K562 (cell line): ENCODE measurements around the gene ACBD4. TPM values are rescaled to one million over a fixed set of nuclear protein-coding genes. Genes with fewer than 3 reads are reported as not detected.

Experiments
- CHD2 ChIP-seq: IDR thresholded peaks from 2 replicates; pipeline ENCODE4 v1.6.1; 2011; ENCODE audit warnings: low read depth, low read length
- ETV1 ChIP-seq: fragments of 450-650 bp; conservative IDR thresholded peaks from 2 replicates; pipeline ENCODE4 v1.6.1; 2016; ENCODE audit warnings: missing genetic modification characterization, control low read depth, low read depth, missing compliant biosample characterization
- FOXJ2 ChIP-seq: fragments of 200-800 bp; sonication (Bioruptor generic); IDR thresholded peaks from 2 replicates; pipeline ENCODE4 v1.6.1; 2016; ENCODE audit warnings: missing genetic modification characterization, missing compliant biosample characterization
- HEY1 ChIP-seq: fragments of 250-450 bp; sonication (Bioruptor Pico); IDR thresholded peaks from 2 replicates; pipeline ENCODE4 v1.5.0; 2020; ENCODE audit warnings: mild to moderate bottlenecking, moderate library complexity, borderline replicate concordance
- HNRNPK ChIP-seq: fragments of 200-400 bp; formaldehyde crosslinking; IDR thresholded peaks from one replicate; pipeline ENCODE4 v1.6.1; 2018; ENCODE audit warnings: mild to moderate bottlenecking, low read depth, low read length; ENCODE audit not compliant: poor library complexity, severe bottlenecking
- NCOA1 ChIP-seq: fragments of 450-650 bp; IDR thresholded peaks from 2 replicates; pipeline ENCODE4 v1.6.1; 2016; ENCODE audit warnings: low read depth
- NCOA6 ChIP-seq: fragments of 450-650 bp; IDR thresholded peaks from 2 replicates; pipeline ENCODE4 v1.6.1; 2017; ENCODE audit warnings: mild to moderate bottlenecking
- NR2C1 ChIP-seq, 2 experiments: fragments of 450-650 bp; IDR thresholded peaks; 2 replicates each; pipeline ENCODE4 v1.6.1; 2017; ENCODE audit warnings: mild to moderate bottlenecking in 2 of 2, antibody characterized with exemption in 1 of 2, inconsistent platforms in 1 of 2, missing compliant biosample characterization in 1 of 2, missing genetic modification characterization in 1 of 2
- RB1 ChIP-seq: fragments of 450-650 bp; IDR thresholded peaks from 2 replicates; pipeline ENCODE4 v1.6.1; 2017; ENCODE audit warnings: low read depth, mild to moderate bottlenecking
- SP1 ChIP-seq: sonication (generic); formaldehyde crosslinking; IDR thresholded peaks from 2 replicates; pipeline ENCODE4 v1.8.1; 2022; ENCODE audit warnings: mild to moderate bottlenecking, missing genetic modification reagents
- TARDBP ChIP-seq: fragments of 450-650 bp; IDR thresholded peaks from 2 replicates; pipeline ENCODE4 v1.6.1; 2016
- THRAP3 ChIP-seq: fragments of 450-650 bp; IDR thresholded peaks from 2 replicates; pipeline ENCODE4 v1.6.1; 2016; ENCODE audit warnings: mild to moderate bottlenecking, inconsistent platforms, borderline replicate concordance
- TOE1 ChIP-seq, 2 experiments: fragments of 450-650 bp in 1 of 2; sonication (generic) in 1 of 2; formaldehyde crosslinking in 1 of 2; IDR thresholded peaks; 2 replicates each; pipeline versions ENCODE4 v1.7.1 to v1.8.0; 2016 to 2022; ENCODE audit warnings: borderline replicate concordance in 2 of 2, mild to moderate bottlenecking in 2 of 2, antibody characterized with exemption in 1 of 2, inconsistent platforms in 1 of 2, low read depth in 1 of 2, missing genetic modification reagents in 1 of 2, moderate library complexity in 1 of 2
- TRIM24 ChIP-seq, 2 experiments: fragments of 450-650 bp; IDR thresholded peaks; 2 replicates each; pipeline ENCODE4 v1.6.1; 2016
- U2AF1 ChIP-seq: fragments of 200-400 bp; formaldehyde crosslinking; optimal IDR thresholded peaks from 2 replicates; pipeline ENCODE3; 2017; ENCODE audit warnings: mild to moderate bottlenecking, low read depth, low read length, moderate library complexity
- ZNF133 ChIP-seq: fragments of 250-450 bp; sonication (Bioruptor Pico); IDR thresholded peaks from 2 replicates; pipeline ENCODE4 v1.4.0; 2020; ENCODE audit warnings: mild to moderate bottlenecking
- ZNF431 ChIP-seq: sonication (generic); formaldehyde crosslinking; IDR thresholded peaks from 2 replicates; pipeline ENCODE4 v1.8.0; 2022; ENCODE audit warnings: mild to moderate bottlenecking, missing genetic modification reagents
- ZNF77 ChIP-seq: fragments of 250-450 bp; sonication (Bioruptor Pico); IDR thresholded peaks from 2 replicates; pipeline ENCODE4 v1.5.0; 2020
- polyA plus RNA-seq, 8 experiments: library from polyadenylated mRNA; depleted of rRNA in 4 of 8; stranded (reverse) in 5 of 8; unstranded in 3 of 8; fragments of >200 nt; fragmentation: Nextera tagmentation in 2 of 8; fragmentation: Illumina TruSeq in 1 of 8; extraction: Ambion mirVana in 2 of 8; extraction: Trizol in 1 of 8; gene quantifications; 2 replicates each; pipeline versions ENCODE4 v1.2.1 to v1.2.3, GENCODE V29; 2011 to 2014; ENCODE audit warnings: inconsistent platforms in 1 of 8, missing spikeins in 1 of 8
- total RNA-seq, 7 experiments: library from RNA; depleted of rRNA in 6 of 7; stranded (reverse); fragments of >200 nt in 6 of 7; fragmentation: Illumina TruSeq in 2 of 7; extraction: Trizol in 2 of 7; gene quantifications; 2 replicates each; pipeline versions ENCODE4 v1.2.1 to v1.2.3, GENCODE V29; 2011 to 2021; ENCODE audit warnings: low replicate concordance in 1 of 7
- TF ChIP-seq, protein P1 (sequence below), 2 experiments: fragments of 250-450 bp in 1 of 2; fragments of 450-650 bp in 1 of 2; sonication (Bioruptor Pico) in 1 of 2; IDR thresholded peaks; 2 replicates each; pipeline versions ENCODE4 v1.6.1 to v1.8.0; 2016 to 2021; ENCODE audit warnings: mild to moderate bottlenecking in 2 of 2, moderate library complexity in 2 of 2, missing compliant biosample characterization in 1 of 2, missing genetic modification characterization in 1 of 2
- TF ChIP-seq, protein P2 (sequence below): fragments of 250-450 bp; sonication (Bioruptor Pico); IDR thresholded peaks from 2 replicates; pipeline ENCODE4 v1.4.0; 2020; ENCODE audit warnings: borderline replicate concordance

ACBD4 gene
- total and polyA plus RNA-seq, 9 of the 15 experiments (the other 6 are each of a cell fraction or from before 2014, with no cell fraction given) = 0.14 to 6.9 (median 4.6) TPM

DNA sequence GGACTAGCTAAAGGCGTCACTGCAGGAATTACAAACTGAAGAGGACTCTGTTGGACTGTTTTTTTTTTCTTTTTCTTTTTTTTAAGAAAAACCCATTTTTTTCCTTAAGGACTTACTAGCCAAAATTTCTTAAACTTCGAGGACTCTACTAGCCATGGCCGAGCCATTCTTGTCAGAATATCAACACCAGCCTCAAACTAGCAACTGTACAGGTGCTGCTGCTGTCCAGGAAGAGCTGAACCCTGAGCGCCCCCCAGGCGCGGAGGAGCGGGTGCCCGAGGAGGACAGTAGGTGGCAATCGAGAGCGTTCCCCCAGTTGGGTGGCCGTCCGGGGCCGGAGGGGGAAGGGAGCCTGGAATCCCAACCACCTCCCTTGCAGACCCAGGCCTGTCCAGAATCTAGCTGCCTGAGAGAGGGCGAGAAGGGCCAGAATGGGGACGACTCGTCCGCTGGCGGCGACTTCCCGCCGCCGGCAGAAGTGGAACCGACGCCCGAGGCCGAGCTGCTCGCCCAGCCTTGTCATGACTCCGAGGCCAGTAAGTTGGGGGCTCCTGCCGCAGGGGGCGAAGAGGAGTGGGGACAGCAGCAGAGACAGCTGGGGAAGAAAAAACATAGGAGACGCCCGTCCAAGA is 13.7 kb downstream of the ACBD4 start (continued):
- TF ChIP-seq, protein P1, sequence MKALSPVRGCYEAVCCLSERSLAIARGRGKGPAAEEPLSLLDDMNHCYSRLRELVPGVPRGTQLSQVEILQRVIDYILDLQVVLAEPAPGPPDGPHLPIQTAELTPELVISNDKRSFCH (CRISPR knock-in tag; IDR thresholded peaks at IDR 0.05) = no peak
- TF ChIP-seq, protein P1 (tag; IDR thresholded peaks at IDR 0.05) = no peak
- TF ChIP-seq HNRNPK = no peak
- TF ChIP-seq, protein P2, sequence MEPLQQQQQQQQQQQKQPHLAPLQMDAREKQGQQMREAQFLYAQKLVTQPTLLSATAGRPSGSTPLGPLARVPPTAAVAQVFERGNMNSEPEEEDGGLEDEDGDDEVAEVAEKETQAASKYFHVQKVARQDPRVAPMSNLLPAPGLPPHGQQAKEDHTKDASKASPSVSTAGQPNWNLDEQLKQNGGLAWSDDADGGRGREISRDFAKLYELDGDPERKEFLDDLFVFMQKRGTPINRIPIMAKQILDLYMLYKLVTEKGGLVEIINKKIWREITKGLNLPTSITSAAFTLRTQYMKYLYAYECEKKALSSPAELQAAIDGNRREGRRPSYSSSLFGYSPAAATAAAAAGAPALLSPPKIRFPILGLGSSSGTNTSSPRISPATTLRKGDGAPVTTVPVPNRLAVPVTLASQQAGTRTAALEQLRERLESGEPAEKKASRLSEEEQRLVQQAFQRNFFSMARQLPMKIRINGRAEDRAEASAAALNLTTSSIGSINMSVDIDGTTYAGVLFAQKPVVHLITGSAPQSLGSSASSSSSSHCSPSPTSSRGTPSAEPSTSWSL (CRISPR knock-in tag) = no peak
- peak; percentile 31; the same call in 1 of the 2 replicates for TF ChIP-seq ZNF431
- peak; percentile 29; the same call in 1 of the 2 replicates for TF ChIP-seq CHD2
- peak; percentile 20; the same call in 1 of the 2 replicates for TF ChIP-seq SP1
- no peak for TF ChIP-seq ZNF133
- TF ChIP-seq U2AF1 = no peak
- TF ChIP-seq ZNF77 (CRISPR knock-in tag) = no peak
- 0 out of 2 replicates have a peak, but pooled peaks have one; percentile 11 for TF ChIP-seq FOXJ2 (tag)
- no peak; the same call in 1 of the 2 replicates for TF ChIP-seq TOE1 (IDR thresholded peaks at IDR 0.05; ENCODE audit: borderline replicate concordance)
- 0 out of 2 replicates have a peak, but pooled peaks have one; percentile 35 for TF ChIP-seq TOE1 (CRISPR knock-in tag; IDR thresholded peaks at IDR 0.05; ENCODE audit: borderline replicate concordance, low read depth)
- 0 out of 2 replicates have a peak, but pooled peaks have one; percentile 6 for TF ChIP-seq ETV1 (tag)
- TF ChIP-seq NCOA6 = peak; percentile 66
- no peak for TF ChIP-seq NR2C1 (IDR thresholded peaks at IDR 0.05)
- no peak for TF ChIP-seq NR2C1 (tag; IDR thresholded peaks at IDR 0.05)
- TF ChIP-seq TARDBP = no peak
- no peak for TF ChIP-seq NCOA1
- no peak for TF ChIP-seq TRIM24 (IDR thresholded peaks at IDR 0.05)
- no peak for TF ChIP-seq THRAP3
- TF ChIP-seq HEY1 (CRISPR knock-in tag) = no peak
- peak; percentile 80 for TF ChIP-seq RB1
